AG09319 (cell line): ENCODE data around the gene PCCA.

Source experiments
- DNase-seq: peaks from one replicate; pipeline ENCODE4 v3.0.0-alpha.2; 2010; ENCODE audit warnings: low read depth; ENCODE audit errors: extremely low read depth
- CTCF ChIP-seq: IDR thresholded peaks from 2 replicates; pipeline ENCODE4 v1.5.1; 2011; ENCODE audit warnings: low read depth, mild to moderate bottlenecking, inconsistent platforms, low read length, moderate library complexity

The PCCA gene

GRCh38 chr13:100110269-100110668 lies 21.4 kb downstream of the PCCA start:
- no peak for TF ChIP-seq CTCF
- DNase-seq: no peak

- no peak for TF ChIP-seq CTCF
- DNase-seq: no peak
Measured at GRCh38 chr13:100112186-100112838, 23.4 kb downstream of the PCCA start.

- DNase-seq: no peak
- no peak for TF ChIP-seq CTCF
Measured at GRCh38 chr13:100115693-100116254, 26.9 kb downstream of the PCCA start.

GRCh38 chr13:100124265-100124664 lies 35.4 kb downstream of the PCCA start:
- DNase-seq: no peak

GRCh38 chr13:100125946-100126345 lies 37.1 kb downstream of the PCCA start:
- no peak for DNase-seq
- TF ChIP-seq CTCF: no peak

More at GRCh38 chr13:100124265-100124664, 35.4 kb downstream of the PCCA start:
- no peak for TF ChIP-seq CTCF

GRCh38 chr13:100128373-100128772 lies 39.5 kb downstream of the PCCA start:
- DNase-seq: no peak
- no peak for TF ChIP-seq CTCF

- no peak for DNase-seq
- no peak for TF ChIP-seq CTCF
Measured at GRCh38 chr13:100128838-100129237, 39.9 kb downstream of the PCCA start.
